HG03064 (cell line): Measurements from ENCODE around the gene ADCY7.
"Not testable (repeated sequence)": the region's sequence is repeated elsewhere in the genome, so short reads cannot be mapped to it uniquely, and the experiment has no call there.

Experiments
- ATAC-seq: cut with Tn5 transposase; IDR thresholded peaks from one replicate; pipeline ENCODE4 v1.9.1; 2021; ENCODE audit warnings: low read depth; ENCODE audit not compliant: unreplicated experiment

ADCY7 gene

GRCh38 chr16:50266337-50267091, at the start of gene ADCY7:
ADCY7 (plus strand) TSS chr16:50266551; CDS start chr16:50288180, 21,629 bp downstream.
- peak; percentile 72 for ATAC-seq

GRCh38 chr16:50219402-50219975, 46.9 kb upstream of the ADCY7 start:
- no peak for ATAC-seq

DNA sequence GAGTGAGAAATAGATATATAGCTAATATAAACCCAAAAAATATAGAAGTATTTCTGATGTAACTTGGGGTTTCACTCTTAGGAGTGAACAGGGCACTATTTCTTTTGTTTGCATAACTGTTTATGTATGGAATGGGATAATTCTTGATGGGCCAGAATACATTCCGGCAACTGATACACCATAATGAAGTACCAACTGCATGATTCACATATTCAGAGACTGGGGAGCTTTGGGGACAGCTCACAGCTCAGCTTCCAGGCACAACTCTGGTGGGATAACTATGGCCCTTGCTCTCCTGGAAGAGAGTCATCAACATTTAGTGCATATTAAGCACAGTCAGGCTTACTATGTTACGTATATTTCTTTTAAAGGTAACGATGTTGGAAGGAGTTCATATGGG, 42.1 kb upstream of the ADCY7 start:
- ATAC-seq, result no peak

DNA sequence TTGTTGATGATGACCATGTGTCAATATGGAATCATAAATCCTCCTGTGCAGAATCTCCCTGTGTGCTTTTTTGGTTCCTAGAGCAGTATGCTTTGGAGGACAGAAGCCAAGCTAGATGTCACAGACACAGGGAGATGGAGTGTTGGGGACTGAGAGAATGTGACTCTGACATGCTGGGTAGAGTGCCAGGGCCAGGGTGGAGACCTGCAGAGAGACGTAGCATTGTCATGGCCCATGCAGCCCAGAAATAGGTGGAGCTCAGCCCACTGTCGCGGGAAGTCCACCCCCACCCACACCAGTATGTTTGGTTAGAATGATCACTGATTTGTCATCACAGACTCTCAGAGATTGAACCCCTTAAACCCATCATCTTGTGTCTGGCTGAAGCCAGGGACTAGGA, 39.2 kb upstream of the ADCY7 start:
- no peak for ATAC-seq

DNA sequence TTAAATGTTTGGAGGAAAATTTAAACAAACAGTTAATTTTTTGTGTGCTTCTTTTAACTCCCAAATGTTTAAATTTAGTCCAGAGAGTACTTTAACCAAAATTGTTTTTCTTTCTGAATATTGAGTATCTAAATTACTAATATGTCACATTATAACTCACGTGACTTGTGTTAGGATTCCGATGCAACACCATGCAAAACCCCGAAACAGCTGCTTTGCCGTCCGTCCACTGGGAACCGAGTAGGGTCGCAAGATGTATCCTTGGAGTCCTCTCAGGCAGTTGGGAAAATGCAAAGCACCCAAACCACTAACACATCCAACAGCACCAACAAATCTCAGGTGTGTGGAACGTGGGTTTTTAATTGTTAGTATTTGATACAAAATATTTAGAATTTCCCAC, 38.7 kb upstream of the ADCY7 start:
- ATAC-seq, result no peak

DNA sequence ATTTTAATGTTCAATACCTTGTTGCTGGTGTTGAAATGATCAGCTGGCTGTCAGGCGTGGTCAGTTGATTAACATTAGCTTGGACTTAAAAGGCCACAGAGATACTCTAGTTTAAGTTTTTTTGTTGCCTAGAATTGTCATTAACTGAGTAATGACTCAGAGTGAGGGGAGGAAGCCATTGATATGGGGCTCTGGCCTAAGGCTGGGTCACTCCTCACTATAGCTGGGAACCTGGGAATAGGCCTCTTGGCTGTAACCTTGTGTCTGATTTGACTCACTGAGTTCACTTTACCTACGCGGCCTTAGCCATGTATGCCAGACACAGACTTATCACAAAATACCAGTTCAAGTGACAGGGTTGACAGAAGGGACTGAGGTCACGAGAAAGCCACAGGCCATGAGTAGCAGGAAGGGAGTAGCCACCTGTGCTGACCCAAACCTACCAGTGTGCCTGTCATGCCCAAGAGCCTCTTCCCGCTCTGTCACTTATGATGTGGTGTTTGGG, 37.9 kb upstream of the ADCY7 start:
- no peak for ATAC-seq

DNA sequence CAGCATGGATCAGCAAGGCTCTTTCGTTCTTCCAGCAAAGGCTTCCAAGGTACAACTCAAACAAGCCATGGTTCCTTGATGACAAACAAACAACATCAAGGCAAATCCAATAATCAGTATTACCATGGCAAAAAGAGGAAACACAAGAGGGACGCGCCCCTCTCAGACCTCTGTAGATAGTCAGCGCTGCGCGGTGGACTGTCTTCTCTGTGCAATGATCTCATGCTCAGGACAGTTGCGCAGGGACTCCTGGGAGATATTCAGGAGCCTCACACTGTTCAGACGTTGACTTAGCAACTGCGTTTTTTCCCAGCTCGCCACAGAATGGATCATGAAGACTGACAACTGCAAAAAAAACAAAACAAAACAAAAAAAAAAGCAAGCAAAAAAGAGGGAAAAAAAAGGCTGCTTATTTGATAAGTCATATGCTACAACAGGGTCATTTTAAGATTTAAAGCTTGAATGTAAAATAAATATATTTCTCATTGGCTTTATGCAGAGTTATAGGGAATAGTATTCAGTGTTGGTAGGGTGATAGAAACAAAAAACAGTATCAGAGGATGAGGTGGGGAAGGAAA, 37.1 kb upstream of the ADCY7 start:
- no peak for ATAC-seq

DNA sequence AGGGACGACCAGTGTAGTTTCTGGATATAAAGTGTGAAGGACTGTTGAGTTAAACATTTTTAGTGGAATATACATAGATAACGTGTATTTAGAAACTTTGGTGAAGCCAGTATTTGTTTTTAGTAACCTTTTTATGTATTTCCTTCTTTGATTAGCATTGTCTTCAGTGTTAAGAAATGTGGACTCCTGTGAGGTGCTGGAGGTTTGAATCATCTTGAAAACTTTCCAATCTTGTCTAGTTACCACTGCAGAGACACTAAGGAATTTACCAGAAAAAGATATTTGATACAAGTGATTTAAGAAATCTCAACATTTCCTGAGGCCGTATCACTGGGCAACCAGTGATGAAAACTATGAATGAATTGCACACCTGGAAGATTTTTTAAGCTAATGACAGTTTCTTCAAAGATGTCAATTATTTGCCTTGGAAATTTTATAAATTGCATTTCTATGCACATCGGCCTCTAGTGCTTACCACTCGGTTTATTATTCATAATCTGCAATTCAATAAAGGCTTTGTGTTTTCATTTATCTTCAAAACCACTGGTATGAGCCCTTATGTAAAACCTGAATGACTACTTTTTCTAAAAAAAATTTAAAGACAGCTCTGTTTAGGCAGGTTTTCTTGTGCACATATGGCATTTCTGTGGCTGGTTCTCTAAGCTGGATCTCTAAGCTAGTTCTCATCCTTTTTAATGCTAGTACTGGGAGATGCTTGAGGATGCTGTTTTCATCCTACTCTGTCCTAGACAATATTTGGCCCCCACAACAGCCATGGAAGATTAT, 31.4 kb upstream of the ADCY7 start:
- no peak for ATAC-seq

- ATAC-seq, result no peak
Observed at GRCh38 chr16:50235581-50235980, 30.8 kb upstream of the ADCY7 start.

GRCh38 chr16:50238314-50238713, 28.0 kb upstream of the ADCY7 start:
- ATAC-seq, result no peak

DNA sequence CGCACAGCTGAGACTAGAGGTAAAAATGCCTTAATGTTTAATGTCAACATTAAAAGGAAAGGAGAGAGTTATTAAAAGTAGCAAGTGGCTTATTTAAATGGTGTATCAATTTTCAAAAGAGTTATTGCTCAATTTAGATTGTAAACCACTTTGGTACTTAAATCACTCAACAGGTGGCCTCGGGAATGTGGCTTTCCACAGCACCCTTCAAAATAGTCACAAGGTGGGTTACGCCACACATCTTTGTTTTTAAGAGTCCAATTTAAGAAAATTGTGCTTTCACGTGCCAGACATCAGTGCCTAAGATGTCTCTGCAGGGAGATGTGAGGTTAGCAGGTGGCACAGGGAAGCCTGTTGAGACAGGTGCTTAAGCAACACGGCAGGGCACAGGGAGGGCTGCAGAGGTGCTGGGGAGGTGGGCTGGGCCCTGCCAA, 27.5 kb upstream of the ADCY7 start:
- ATAC-seq, result no peak

- not testable (repeated sequence) for ATAC-seq
Observed at GRCh38 chr16:50243024-50243423, 23.3 kb upstream of the ADCY7 start.

GRCh38 chr16:50244140-50244503, 22.2 kb upstream of the ADCY7 start:
- no peak for ATAC-seq

DNA sequence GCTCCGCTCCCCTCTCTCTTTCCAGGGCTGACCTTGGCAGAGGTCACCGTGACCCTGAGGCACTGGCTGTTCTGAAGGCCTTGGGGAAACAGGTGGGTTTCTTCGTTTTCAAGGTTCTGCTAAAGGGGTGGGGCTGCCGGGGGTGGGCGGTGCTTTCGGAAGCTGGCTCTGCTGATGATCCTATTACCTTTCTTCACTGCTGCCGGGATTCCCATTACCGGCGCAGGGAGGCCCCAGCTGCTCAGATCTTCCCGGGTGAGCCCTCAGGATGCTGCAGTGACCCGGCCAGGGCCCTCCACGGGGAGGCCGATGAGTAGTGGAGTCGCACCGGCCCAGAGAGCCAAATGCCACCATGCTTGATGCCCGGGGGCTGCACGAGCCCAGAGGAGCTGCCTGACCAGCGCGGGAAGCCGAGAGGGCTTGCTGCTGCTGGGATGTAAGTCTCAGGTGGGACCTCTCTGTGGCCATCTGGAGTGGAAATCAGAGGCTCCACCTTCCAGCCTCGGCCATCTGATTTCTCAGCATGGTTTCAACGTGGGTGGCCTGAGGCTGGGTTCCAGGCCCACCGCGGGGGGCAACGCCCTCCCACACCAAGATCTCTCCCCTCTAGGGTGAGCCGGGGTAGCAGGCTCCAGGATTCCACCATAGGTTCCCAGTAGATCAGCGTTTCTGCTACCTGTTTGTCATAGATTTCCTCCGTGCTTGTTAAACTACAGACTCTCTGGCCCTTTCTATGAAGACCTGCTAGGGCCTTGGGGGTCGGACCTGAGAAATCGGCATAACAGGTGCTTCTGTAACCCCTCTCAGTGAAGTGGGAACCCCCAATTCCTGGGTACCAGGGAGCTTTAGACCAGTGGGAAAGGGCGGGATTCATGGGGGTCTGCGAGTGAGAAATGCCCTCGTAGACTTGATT, 21.6 kb upstream of the ADCY7 start:
- no peak for ATAC-seq

GRCh38 chr16:50245417-50246298, 20.7 kb upstream of the ADCY7 start:
- peak; percentile 65 for ATAC-seq

DNA sequence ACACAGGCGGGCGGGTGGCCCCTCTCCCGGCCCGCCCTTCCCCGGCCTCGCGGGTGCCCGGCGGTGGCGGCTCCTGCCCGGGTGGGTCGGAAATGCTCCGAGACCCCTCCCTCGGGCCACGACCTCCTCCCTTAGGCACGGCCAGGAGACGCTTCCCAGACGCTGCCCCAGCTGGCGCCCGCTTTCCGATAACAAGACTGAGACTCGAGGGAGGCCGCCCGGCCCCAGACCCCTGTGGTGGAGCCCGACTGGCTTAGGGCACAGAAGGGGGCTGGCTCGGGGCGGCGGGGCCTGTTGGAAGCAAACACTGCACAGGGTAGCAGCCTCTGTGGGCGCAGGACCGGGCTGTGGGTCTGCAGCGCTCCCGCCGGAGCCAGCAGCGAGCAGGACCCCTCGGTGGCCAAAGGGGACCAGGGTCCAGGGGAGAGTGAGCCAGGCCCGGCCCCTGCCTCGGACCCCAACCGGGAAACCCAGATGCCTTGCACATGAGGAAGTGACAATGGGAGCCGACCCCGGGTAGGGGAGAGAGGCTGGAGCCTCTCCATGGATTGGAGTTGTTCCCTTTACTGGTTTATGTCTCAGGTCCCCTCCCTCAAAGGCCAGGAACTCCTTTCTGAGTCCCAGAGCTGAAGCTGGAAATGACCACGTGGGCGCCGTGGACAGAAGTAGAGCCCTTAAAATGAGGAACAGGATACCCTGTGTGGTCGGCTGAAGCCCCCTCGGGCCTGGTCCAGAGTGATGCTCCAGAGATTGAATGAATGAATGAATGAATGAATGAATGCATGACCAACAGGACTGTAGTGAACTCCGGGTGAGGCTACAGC, 19.8 kb upstream of the ADCY7 start:
- ATAC-seq, result no peak

- ATAC-seq, result no peak
Observed at GRCh38 chr16:50247123-50247905, 19.0 kb upstream of the ADCY7 start.
